DMS114 treated with DMSO at 0.1 percent for 48 hours (cell line): ENCODE results near the gene FCHO2.

Experiments used
- DNase-seq: peaks from one replicate; lab custom pipeline; 2025; ENCODE audit not compliant: unreplicated experiment; lab: John Stamatoyannopoulos, UW

The FCHO2 gene

DNA sequence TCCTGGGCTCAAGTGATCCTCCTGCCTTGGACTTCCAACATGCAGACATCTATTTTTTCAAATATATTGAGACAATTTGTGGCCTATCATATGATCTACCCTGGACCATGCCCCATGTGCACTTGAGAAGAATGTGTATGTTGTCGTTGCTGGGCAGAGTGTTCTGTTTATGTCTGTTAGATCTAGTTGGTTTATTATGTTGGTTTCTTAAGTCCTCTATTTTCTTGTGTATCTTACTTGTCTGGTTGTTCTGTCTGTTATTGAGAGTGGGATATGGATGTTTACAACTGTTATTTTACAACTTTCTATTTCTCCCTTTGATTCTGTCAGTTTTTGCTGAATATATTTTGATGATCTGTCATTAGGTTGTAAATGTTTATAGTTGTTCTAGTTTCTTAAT, 154.3 kb downstream of the FCHO2 start:
- DNase-seq = no peak

GRCh38 chr5:73111536-73111935, 155.7 kb downstream of the FCHO2 start:
- DNase-seq = no peak

GRCh38 chr5:73112359-73112758, 156.5 kb downstream of the FCHO2 start:
- no peak for DNase-seq

- DNase-seq = no peak
These were observed 158.3 kb downstream of the FCHO2 start for GRCh38 chr5:73114044-73114688.

DNA sequence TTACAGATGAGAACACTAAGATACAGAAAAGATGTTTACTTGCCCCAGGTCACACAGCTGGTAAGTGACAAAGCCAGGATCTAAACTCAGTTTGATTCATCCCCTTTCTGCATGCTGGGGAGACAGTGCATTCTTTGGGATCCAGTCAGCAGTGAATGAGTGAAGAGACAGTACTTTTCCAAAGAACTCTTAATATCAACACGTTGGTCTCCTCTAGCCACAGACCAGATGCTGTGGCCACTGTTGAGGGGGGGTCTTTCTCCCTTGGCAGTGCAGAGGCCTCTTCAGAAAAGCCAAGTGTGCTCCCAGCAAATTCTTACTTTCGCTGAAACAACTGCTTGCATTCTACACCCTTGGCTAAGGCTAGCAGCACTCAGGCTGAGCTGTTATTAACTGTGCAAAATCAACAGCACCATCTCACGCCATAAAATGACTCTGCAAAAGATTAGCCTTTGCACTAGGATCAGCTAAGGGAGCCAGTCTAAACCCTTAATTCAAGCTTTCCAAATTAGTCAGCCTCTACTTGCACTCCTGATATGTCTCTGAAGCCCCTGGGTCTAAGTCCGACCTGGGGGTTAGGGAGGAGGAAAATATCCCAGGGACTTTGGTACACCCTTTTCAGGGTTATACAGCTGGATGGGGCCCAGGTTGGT, 159.7 kb downstream of the FCHO2 start:
- no peak for DNase-seq

DNA sequence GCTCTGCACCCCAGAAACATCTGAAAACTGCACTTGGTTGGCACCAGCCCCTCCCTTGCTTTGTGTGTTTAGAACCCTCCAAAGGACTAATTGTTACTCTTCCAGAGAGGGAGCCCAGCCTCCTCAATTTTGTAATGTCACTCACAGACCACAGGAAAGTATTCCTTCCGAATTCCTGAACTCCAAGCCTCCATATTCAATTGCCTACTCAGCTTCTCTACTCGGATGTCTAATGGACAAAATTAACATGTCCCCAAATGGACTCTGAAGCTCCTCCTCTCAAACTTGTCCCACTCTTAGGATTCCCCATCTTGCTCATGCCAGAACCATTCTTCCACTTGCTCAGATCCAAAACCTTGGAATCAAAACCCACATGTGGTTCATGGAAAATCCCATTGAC, 160.7 kb downstream of the FCHO2 start:
- DNase-seq = no peak

- no peak for DNase-seq
These were observed 161.4 kb downstream of the FCHO2 start for GRCh38 chr5:73117088-73117740.

GRCh38 chr5:73118391-73118973, 162.6 kb downstream of the FCHO2 start:
- no peak for DNase-seq

DNA sequence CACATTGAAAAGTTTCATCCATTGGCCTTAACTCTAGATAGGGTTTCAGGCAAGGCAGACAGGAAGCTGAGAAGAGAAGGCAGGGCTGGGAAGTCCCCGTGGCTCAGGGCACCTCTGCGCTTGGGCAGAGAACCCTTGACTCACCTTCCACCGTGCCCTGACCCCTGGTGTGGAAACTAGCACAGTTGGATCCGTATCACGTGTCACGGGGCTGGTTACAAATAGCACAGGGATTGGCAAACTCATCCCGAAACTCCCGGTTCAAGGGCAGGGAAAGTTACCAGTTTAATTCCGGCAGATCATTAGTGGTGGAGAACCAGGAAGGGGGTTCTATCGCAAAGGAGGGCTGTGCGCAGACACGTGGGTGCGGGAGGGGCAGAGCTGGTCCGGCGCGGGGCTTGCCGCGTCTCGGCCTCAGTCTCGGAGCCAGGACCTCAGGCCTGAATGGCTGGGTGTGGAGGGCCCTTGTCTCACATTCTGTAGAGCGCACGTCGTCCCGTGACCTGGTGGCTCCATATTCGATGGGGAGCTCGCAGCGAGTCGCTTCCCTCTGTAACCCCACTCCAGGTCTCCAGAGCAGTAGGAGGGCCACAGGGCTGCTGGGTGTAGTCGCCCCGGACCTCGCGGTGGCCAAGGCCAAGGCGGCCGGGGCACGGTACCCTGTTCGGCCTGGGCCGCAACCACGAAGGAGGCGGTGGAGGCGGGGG, 163.8 kb downstream of the FCHO2 start:
- no peak for DNase-seq

DNA sequence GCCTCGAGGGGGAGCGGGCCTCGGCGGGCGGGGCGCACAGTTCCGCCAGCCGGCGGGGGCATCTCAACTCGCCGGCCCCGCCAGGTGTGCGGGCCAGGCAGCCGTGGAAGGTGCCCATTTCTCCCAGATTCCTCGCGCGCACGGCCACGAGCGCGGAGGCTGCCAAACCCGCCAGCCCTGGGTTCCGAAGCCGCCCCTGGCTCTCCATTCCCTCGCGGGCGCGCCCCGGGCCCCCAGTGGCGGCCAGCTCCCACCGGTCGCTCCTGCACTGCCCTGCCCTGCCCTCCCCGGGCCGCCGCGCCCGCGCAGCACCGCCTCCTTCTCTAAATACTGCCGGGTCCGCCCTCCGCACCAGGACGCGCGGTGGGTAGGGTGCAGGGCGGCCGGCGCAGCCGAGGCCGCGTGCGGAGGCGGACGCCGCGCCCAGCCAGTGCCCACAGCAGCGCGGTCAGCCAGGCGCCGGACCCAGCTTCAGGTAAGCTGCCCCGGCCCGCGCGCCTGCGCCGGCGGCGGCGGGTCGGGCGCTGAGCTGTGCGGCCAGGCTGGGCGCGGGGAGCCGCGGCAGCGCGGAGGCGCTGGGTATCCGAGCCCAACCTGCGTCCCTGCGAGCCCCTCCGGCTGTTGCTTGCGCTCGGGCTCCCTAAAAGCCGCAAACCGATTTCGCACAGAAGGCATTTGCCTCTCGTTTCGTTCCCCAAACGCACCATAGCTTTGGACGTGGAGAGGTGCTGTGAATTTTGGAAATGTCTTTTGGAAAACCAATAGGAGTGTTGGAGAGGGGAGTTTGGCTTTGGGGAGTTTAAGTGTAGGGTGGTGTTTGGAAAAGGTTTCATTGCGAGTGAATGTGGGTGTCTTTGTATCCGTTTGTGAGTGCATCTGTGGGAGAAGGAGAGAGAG, 164.6 kb downstream of the FCHO2 start, which contains the start of gene TMEM171:
TMEM171 (plus strand) TSS at position 354 of the 897 bp plus-strand sequence. CDS start 2,799 bp downstream, outside the sequence.
- no peak for DNase-seq

DNA sequence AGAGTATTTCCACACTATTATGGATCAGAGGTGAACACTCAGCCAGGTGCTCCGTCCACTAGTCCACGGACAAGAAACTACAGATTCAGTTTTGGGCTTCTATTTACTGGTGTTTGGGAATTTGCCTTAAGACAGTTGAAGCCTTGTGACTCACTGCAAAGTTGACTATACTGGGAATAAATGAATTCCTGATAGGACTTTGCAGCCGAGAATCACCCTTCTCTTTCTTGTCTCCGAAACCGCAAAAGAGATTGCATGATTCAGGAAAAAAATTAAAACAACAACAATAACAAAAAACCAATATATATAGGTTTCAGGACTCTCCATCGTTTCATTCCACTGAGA, 165.2 kb downstream of the FCHO2 start:
- no peak for DNase-seq

DNA sequence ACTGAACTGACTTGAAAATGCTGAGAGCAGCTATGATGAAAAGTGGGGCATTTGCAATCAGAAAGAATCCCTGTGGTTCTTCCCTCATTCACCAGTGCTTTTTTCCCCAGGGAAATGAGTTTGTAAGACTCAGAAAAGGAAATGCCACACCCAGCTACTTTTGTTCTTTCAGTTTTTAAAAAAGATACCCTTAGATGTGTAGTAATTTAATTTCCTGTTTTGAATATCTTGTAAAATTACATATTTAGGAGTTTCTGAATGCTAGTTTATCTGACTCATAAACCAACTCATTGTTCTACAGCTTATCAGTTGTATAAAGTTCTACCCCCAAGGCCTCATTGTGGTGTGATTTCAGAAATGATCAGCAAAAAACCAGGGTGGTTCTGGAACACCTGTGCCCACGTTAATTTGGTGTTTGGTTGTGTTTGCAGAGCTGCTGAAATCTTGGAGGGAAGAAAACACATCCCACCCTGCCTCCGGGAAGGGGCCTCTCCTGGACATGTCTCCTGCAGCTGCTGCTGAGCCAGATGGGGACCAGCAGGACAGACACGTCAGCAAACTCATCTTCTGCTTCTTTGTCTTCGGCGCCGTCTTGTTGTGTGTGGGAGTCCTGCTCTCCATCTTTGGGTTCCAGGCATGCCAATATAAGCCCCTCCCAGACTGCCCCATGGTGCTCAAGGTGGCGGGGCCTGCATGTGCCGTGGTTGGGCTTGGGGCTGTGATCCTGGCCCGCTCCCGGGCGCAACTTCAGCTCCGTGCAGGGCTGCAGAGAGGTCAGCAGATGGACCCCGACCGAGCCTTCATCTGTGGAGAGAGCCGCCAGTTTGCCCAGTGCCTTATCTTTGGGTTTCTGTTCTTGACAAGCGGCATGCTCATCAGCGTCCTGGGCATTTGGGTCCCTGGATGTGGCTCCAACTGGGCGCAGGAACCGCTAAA, 167.3 kb downstream of the FCHO2 start:
- no peak for DNase-seq

- no peak for DNase-seq
These were observed 169.4 kb downstream of the FCHO2 start for GRCh38 chr5:73125289-73125688.

- DNase-seq = no peak
These were observed 170.5 kb downstream of the FCHO2 start for GRCh38 chr5:73126381-73126780.

DNA sequence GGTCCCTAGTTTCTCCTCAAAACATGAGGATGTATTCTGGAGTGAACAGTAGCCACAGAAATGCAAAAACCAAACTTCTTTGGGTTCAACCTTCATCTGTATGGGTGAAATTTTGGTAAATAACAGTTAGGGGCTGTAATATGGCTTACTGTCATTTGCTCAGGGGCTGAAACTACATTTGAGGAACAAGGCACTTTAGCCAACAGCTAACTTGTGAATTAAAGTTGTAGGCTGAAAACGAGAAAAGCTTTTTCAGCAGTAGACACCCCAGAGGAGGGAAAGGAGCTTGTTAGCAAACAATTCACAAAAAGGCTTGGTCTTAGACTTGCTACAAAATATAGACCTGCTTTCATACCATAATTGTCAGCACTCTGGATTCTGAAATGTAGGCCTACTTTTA, 171.1 kb downstream of the FCHO2 start:
- DNase-seq = no peak

DNA sequence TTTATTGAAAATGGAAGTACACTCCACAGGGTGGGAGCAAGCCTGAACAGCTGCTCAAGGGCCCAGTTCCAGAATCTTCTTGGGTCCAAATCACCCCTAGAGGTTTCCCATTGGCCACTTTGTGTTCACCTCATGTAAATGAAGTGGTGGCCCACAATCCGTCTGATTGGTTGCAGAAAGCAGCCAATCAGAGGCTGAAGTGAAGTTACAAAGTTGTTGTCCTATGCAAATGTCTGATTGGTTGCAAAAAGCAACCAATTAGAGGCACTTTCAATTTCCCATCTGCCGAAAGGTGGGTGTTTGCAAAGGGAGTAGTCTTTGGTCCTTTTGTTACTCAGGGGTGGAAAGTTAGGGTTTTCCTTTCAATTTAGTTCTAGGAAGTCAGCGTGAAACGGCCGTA, 173.3 kb downstream of the FCHO2 start:
- no peak for DNase-seq

DNA sequence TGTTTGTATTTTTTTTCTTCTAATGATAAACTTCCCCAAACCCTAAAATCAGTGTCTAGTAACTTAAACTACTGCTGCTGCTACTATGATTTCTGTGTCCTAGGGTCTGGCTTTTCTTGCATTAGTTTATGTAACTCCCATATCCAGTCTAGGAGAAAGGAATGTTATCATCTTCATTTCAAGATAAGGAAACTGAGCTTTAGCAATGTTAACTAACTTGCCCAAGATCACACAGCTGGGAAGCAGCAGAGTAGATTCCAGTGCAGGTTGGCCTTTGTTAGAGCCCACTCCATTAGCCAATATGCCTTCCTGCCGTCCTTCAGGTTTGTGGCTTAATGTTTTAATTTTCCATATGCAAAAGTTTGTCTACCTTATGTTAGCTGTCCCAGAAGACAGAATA, 175.0 kb downstream of the FCHO2 start:
- DNase-seq = no peak

DNA sequence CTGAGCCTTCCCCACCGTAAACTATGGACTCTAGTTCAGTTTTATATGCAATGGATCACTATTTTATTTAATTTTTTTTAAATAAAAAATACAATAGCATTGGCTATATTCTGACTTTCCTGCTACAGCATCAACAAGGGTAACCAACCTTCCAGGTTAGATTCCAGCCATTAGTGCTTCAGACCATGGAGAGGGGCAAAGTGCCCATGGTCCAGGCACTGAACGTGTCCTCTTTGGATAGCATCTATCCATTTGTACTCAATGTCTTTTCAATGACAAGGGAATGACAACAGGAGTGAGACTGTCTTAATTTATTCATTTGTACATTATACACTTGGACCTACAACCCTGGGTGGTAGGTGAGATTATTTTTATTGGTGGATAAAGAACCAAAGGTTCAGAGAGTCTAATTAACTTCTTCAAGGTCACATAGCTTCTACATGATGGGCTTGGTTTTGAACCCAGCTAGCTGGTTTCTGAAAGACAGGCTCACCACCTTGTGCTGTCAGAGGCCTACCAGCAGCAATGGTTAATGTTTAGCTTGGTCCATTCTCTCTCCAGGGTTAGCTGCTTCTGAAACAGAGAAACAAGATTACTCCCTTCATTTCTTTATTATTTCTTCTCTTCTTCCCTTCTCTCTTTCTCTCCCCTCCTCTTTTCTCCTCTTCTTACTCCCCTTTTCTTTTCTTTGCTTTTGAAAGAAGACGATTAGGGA, 176.0 kb downstream of the FCHO2 start:
- DNase-seq = no peak

- no peak for DNase-seq
These were observed 176.9 kb downstream of the FCHO2 start for GRCh38 chr5:73132759-73133158.
